HPDE6-E6E7 (cell line): Measurements from ENCODE around the gene MAP3K6.

Experiments
- DNase-seq: peaks from one replicate; pipeline ENCODE4 v3.0.0; 2011; ENCODE audit warnings: missing footprints; ENCODE audit errors: extremely low spot score

MAP3K6 gene

GRCh38 chr1:27377760-27378495, 11.2 kb upstream of the MAP3K6 start:
- no peak for DNase-seq

GRCh38 chr1:27374362-27375086, 7.8 kb upstream of the MAP3K6 start, which contains the start of gene FCN3:
Gene FCN3, minus strand, starts transcription at chr1:27374824. Its CDS starts 6 bp downstream, at chr1:27374818.
- no peak for DNase-seq

- no peak for DNase-seq
These were observed 6.3 kb upstream of the MAP3K6 start for GRCh38 chr1:27372808-27373690.

- no peak for DNase-seq
These were observed 5.5 kb upstream of the MAP3K6 start for GRCh38 chr1:27372022-27372807.

GRCh38 chr1:27368869-27369582, 2.3 kb upstream of the MAP3K6 start:
- no peak for DNase-seq

GRCh38 chr1:27367160-27367650, 444 bp upstream of the MAP3K6 start:
- no peak for DNase-seq

- DNase-seq = no peak
These were observed 699 bp downstream of the MAP3K6 start for GRCh38 chr1:27366113-27366410.

- peak; percentile 86 for DNase-seq
These were observed 1.2 kb downstream of the MAP3K6 start for GRCh38 chr1:27365372-27366112.

GRCh38 chr1:27364696-27365371, 1.9 kb downstream of the MAP3K6 start:
- DNase-seq = no peak

GRCh38 chr1:27363766-27364695, 2.7 kb downstream of the MAP3K6 start:
- DNase-seq = no peak

- no peak for DNase-seq
These were observed 5.2 kb downstream of the MAP3K6 start for GRCh38 chr1:27361553-27361952.

- DNase-seq = no peak
These were observed 5.7 kb downstream of the MAP3K6 start for GRCh38 chr1:27361044-27361402.

- no peak for DNase-seq
These were observed 6.4 kb downstream of the MAP3K6 start for GRCh38 chr1:27360159-27361043.

GRCh38 chr1:27359822-27360158, 7.0 kb downstream of the MAP3K6 start:
- no peak for DNase-seq

- DNase-seq = no peak
These were observed 7.8 kb downstream of the MAP3K6 start for GRCh38 chr1:27358928-27359313.

- no peak for DNase-seq
These were observed 8.5 kb downstream of the MAP3K6 start for GRCh38 chr1:27358038-27358927.
